SU-DHL-6 (cell line): ENCODE data around the gene CECR2.
"Not testable (repeated sequence)": the region's sequence is repeated elsewhere in the genome, so short reads cannot be mapped to it uniquely, and the experiment has no call there.

Experiments used
- CTCF ChIP-seq: fragments of 200-600 bp; sonication (generic); IDR thresholded peaks from one replicate; pipeline ENCODE4 v1.5.1; 2017; ENCODE audit warnings: antibody characterized with exemption, mild to moderate bottlenecking, low read length, moderate library complexity; ENCODE audit not compliant: insufficient read depth, poor library complexity, severe bottlenecking
- EZH2phosphoT487 ChIP-seq: fragments of 200-600 bp; sonication (generic), shearing (Covaris generic); conservative IDR thresholded peaks from 2 replicates; pipeline ENCODE4 v1.6.1; 2018; ENCODE audit warnings: mild to moderate bottlenecking, antibody characterized with exemption, low read length, moderate library complexity, mixed read lengths

GRCh38 chr22:17427528-17427927 lies 58.3 kb downstream of the CECR2 start:
- not testable (repeated sequence) for TF ChIP-seq EZH2phosphoT487, CTCF
